ENCODE measurements around the gene ANXA8L1.
"Not testable (repeated sequence)": the region's sequence is repeated elsewhere in the genome, so short reads cannot be mapped to it uniquely, and the experiment has no call there.

The ANXA8L1 gene

GRCh38 chr10:46379233-46379848 is 3.8 kb downstream of the ANXA8L1 start:
- H3K27me3 Mint-ChIP-seq (ENCODE audit: low read depth); H3K36me3 Mint-ChIP-seq (ENCODE audit: low read depth); H3K27ac Mint-ChIP-seq; H3K4me1 Mint-ChIP-seq (ENCODE audit: low read depth); H3K4me3 Mint-ChIP-seq; H3K9me3 Mint-ChIP-seq: not testable (repeated sequence)

- not testable (repeated sequence) for H3K9me3 Mint-ChIP-seq; H3K27me3 Mint-ChIP-seq (ENCODE audit: low read depth); H3K36me3 Mint-ChIP-seq (ENCODE audit: low read depth); H3K4me3 Mint-ChIP-seq; H3K27ac Mint-ChIP-seq; H3K4me1 Mint-ChIP-seq (ENCODE audit: low read depth)
These were observed 10.3 kb downstream of the ANXA8L1 start for GRCh38 chr10:46385858-46386257.

GRCh38 chr10:46386694-46387093 is 11.1 kb downstream of the ANXA8L1 start:
- H3K4me1 Mint-ChIP-seq (ENCODE audit: low read depth); H3K27ac Mint-ChIP-seq; H3K36me3 Mint-ChIP-seq (ENCODE audit: low read depth); H3K9me3 Mint-ChIP-seq; H3K27me3 Mint-ChIP-seq (ENCODE audit: low read depth); H3K4me3 Mint-ChIP-seq: not testable (repeated sequence)

GRCh38 chr10:46387309-46387902 is 11.8 kb downstream of the ANXA8L1 start:
- H3K27ac Mint-ChIP-seq; H3K36me3 Mint-ChIP-seq (ENCODE audit: low read depth); H3K4me3 Mint-ChIP-seq; H3K27me3 Mint-ChIP-seq (ENCODE audit: low read depth); H3K9me3 Mint-ChIP-seq; H3K4me1 Mint-ChIP-seq (ENCODE audit: low read depth): not testable (repeated sequence)

GRCh38 chr10:46391422-46391821 is 15.8 kb downstream of the ANXA8L1 start:
- H3K4me1 Mint-ChIP-seq (ENCODE audit: low read depth); H3K27me3 Mint-ChIP-seq (ENCODE audit: low read depth); H3K36me3 Mint-ChIP-seq (ENCODE audit: low read depth); H3K4me3 Mint-ChIP-seq; H3K27ac Mint-ChIP-seq; H3K9me3 Mint-ChIP-seq: not testable (repeated sequence)

GRCh38 chr10:46396441-46397279 is 21.1 kb downstream of the ANXA8L1 start:
- H3K27me3 Mint-ChIP-seq (ENCODE audit: low read depth), result peaks cover 11% of the 10 kb centered on the region
- not testable (repeated sequence) for H3K4me1 Mint-ChIP-seq (ENCODE audit: low read depth); H3K36me3 Mint-ChIP-seq (ENCODE audit: low read depth); H3K27ac Mint-ChIP-seq; H3K9me3 Mint-ChIP-seq; H3K4me3 Mint-ChIP-seq

GRCh38 chr10:46397767-46398166 is 22.2 kb downstream of the ANXA8L1 start:
- H3K9me3 Mint-ChIP-seq; H3K4me3 Mint-ChIP-seq; H3K27ac Mint-ChIP-seq; H3K36me3 Mint-ChIP-seq (ENCODE audit: low read depth); H3K4me1 Mint-ChIP-seq (ENCODE audit: low read depth): not testable (repeated sequence)
- peaks cover 11% of the 10 kb centered on the region for H3K27me3 Mint-ChIP-seq (ENCODE audit: low read depth)

- Mint-ChIP-seq H3K27me3 (ENCODE audit: low read depth) (peaks cover 11% of the 10 kb centered on the region), H3K4me3 (peak overlapping the region; percentile 14)
- H3K36me3 Mint-ChIP-seq (ENCODE audit: low read depth); H3K27ac Mint-ChIP-seq; H3K4me1 Mint-ChIP-seq (ENCODE audit: low read depth); H3K9me3 Mint-ChIP-seq: not testable (repeated sequence)
These were observed 22.8 kb downstream of the ANXA8L1 start for GRCh38 chr10:46398212-46398886.

- H3K36me3 Mint-ChIP-seq (ENCODE audit: low read depth); H3K27ac Mint-ChIP-seq; H3K27me3 Mint-ChIP-seq (ENCODE audit: low read depth); H3K9me3 Mint-ChIP-seq; H3K4me3 Mint-ChIP-seq; H3K4me1 Mint-ChIP-seq (ENCODE audit: low read depth): not testable (repeated sequence)
These were observed 34.0 kb downstream of the ANXA8L1 start for GRCh38 chr10:46409556-46409955.

GRCh38 chr10:46411123-46411522 is 35.5 kb downstream of the ANXA8L1 start:
- H3K9me3 Mint-ChIP-seq; H3K4me3 Mint-ChIP-seq; H3K27ac Mint-ChIP-seq; H3K4me1 Mint-ChIP-seq (ENCODE audit: low read depth); H3K27me3 Mint-ChIP-seq (ENCODE audit: low read depth); H3K36me3 Mint-ChIP-seq (ENCODE audit: low read depth): not testable (repeated sequence)

GRCh38 chr10:46412665-46413064 is 37.1 kb downstream of the ANXA8L1 start:
- H3K27ac Mint-ChIP-seq; H3K9me3 Mint-ChIP-seq; H3K27me3 Mint-ChIP-seq (ENCODE audit: low read depth); H3K4me3 Mint-ChIP-seq; H3K36me3 Mint-ChIP-seq (ENCODE audit: low read depth); H3K4me1 Mint-ChIP-seq (ENCODE audit: low read depth): not testable (repeated sequence)

GRCh38 chr10:46415291-46415690 is 39.7 kb downstream of the ANXA8L1 start:
- not testable (repeated sequence) for H3K27ac Mint-ChIP-seq; H3K27me3 Mint-ChIP-seq (ENCODE audit: low read depth); H3K4me1 Mint-ChIP-seq (ENCODE audit: low read depth); H3K9me3 Mint-ChIP-seq; H3K36me3 Mint-ChIP-seq (ENCODE audit: low read depth); H3K4me3 Mint-ChIP-seq

- H3K9me3 Mint-ChIP-seq; H3K27ac Mint-ChIP-seq; H3K27me3 Mint-ChIP-seq (ENCODE audit: low read depth); H3K4me3 Mint-ChIP-seq; H3K36me3 Mint-ChIP-seq (ENCODE audit: low read depth); H3K4me1 Mint-ChIP-seq (ENCODE audit: low read depth): not testable (repeated sequence)
These were observed 42.7 kb downstream of the ANXA8L1 start for GRCh38 chr10:46418283-46418682.

- H3K36me3 Mint-ChIP-seq (ENCODE audit: low read depth); H3K4me3 Mint-ChIP-seq; H3K27me3 Mint-ChIP-seq (ENCODE audit: low read depth); H3K9me3 Mint-ChIP-seq; H3K27ac Mint-ChIP-seq; H3K4me1 Mint-ChIP-seq (ENCODE audit: low read depth): not testable (repeated sequence)
These were observed 44.2 kb downstream of the ANXA8L1 start for GRCh38 chr10:46419570-46420379.

Data from T-helper 1 cell treated with Interleukin-12 subunit alpha and Interleukin-12 subunit beta and Interleukin-4 antibody, amounts not matched to agents 30 μg/mL and 1 μg/mL, for 36 hours (primary cell).